Keratinocyte (primary cell): ENCODE data around the gene ADGRA1. TPM values are rescaled to one million over a fixed set of nuclear protein-coding genes. Genes with fewer than 3 reads are reported as not detected.

Experiments used
- DNase-seq: peaks from one replicate; pipeline ENCODE4 v3.0.0-alpha.2; 2011; ENCODE audit warnings: low read depth, missing footprints, low spot score
- FAIRE-seq: peaks from 2 replicates; lab custom pipeline; 2011; peaks lifted over from hg19 to GRCh38; lab: Jason Lieb, UNC
- H2AFZ ChIP-seq: 2 replicates; pipeline ENCODE4 v1.6.0; 2012; ENCODE audit warnings: low read length, control low read depth, inconsistent platforms; ENCODE audit not compliant: control insufficient read depth
- H3K27ac ChIP-seq: 2 replicates; pipeline ENCODE4 v1.5.1; 2011; ENCODE audit warnings: low read length; ENCODE audit not compliant: control insufficient read depth, insufficient read depth
- H3K27me3 ChIP-seq: 3 replicates; pipeline ENCODE4 v1.6.0; 2011; ENCODE audit warnings: low read length; ENCODE audit not compliant: control insufficient read depth, insufficient read depth; ENCODE audit errors: extremely low read depth
- H3K36me3 ChIP-seq, 2 experiments: 2 replicates in 1 of 2; 3 replicates in 1 of 2; pipeline ENCODE4 v1.5.1; 2011; ENCODE audit warnings: low read length in 2 of 2, mild to moderate bottlenecking in 1 of 2; ENCODE audit not compliant: control insufficient read depth in 2 of 2, insufficient read depth in 2 of 2; ENCODE audit errors: extremely low read depth in 1 of 2
- H3K4me1 ChIP-seq: 3 replicates; pipeline ENCODE4 v1.5.1; 2011; ENCODE audit warnings: low read length; ENCODE audit not compliant: control insufficient read depth, insufficient read depth; ENCODE audit errors: extremely low read depth
- H3K4me2 ChIP-seq: 3 replicates; pipeline ENCODE4 v1.6.0; 2011; ENCODE audit warnings: low read depth, low read length; ENCODE audit not compliant: control insufficient read depth, insufficient read depth; ENCODE audit errors: extremely low read depth
- H3K4me3 ChIP-seq, 3 experiments: fragments of 200-600 bp in 1 of 3; sonication (generic) in 1 of 3; 2 replicates in 2 of 3; 3 replicates in 1 of 3; pipeline ENCODE4 v1.5.1; 2011 to 2016; ENCODE audit warnings: low read length in 3 of 3, mild to moderate bottlenecking in 3 of 3, control low read depth in 2 of 3, inconsistent platforms in 1 of 3, low read depth in 1 of 3, mixed read lengths in 1 of 3, mixed run types in 1 of 3, moderate library complexity in 1 of 3; ENCODE audit not compliant: control insufficient read depth in 2 of 3, insufficient read depth in 2 of 3; ENCODE audit errors: extremely low read depth in 1 of 3
- H3K79me2 ChIP-seq: 2 replicates; pipeline ENCODE4 v1.6.0; 2012; ENCODE audit warnings: low read length; ENCODE audit not compliant: control insufficient read depth, insufficient read depth
- H3K9ac ChIP-seq: 3 replicates; pipeline ENCODE4 v1.6.0; 2011; ENCODE audit warnings: low read length; ENCODE audit not compliant: control insufficient read depth, insufficient read depth; ENCODE audit errors: extremely low read depth
- H3K9me1 ChIP-seq: 3 replicates; pipeline ENCODE4 v1.6.0; 2011; ENCODE audit warnings: low read length; ENCODE audit not compliant: control insufficient read depth, insufficient read depth; ENCODE audit errors: extremely low read depth
- H3K9me3 ChIP-seq: 2 replicates; pipeline ENCODE4 v1.5.1; 2012; ENCODE audit warnings: low read depth, low read length; ENCODE audit not compliant: control insufficient read depth
- H4K20me1 ChIP-seq: 3 replicates; pipeline ENCODE4 v1.6.0; 2011; ENCODE audit warnings: low read length; ENCODE audit not compliant: control insufficient read depth, insufficient read depth; ENCODE audit errors: extremely low read depth
- EZH2 ChIP-seq: IDR thresholded peaks from one replicate; pipeline ENCODE4 v1.6.1; 2012; ENCODE audit warnings: inconsistent platforms, mild to moderate bottlenecking, low read length, moderate library complexity
- dilution Hi-C: fragments of 300-500 bp; cut with MboI; formaldehyde crosslinking; loops from one replicate; pipeline ENCODE4 v1.7.0; 2020; ENCODE audit warnings: low sequenced_read_pairs; ENCODE audit not compliant: extremely low pct_ligation_motif_present
- polyA plus RNA-seq, 5 experiments: library from polyadenylated mRNA; depleted of rRNA in 3 of 5; stranded (reverse) in 3 of 5; stranded (forward) in 1 of 5; unstranded in 1 of 5; fragments of >200 nt; gene quantifications; 1 replicate in 1 of 5; 2 replicates in 3 of 5; 3 replicates in 1 of 5; pipeline versions ENCODE4 v1.2.1 to v1.2.3, GENCODE V29; 2011 to 2012; ENCODE audit warnings: missing spikeins in 2 of 5, low read depth in 1 of 5, low replicate concordance in 1 of 5
- TF ChIP-seq, protein P1 (sequence below), 3 experiments: IDR thresholded peaks in 1 of 3; conservative IDR thresholded peaks in 1 of 3; optimal IDR thresholded peaks in 1 of 3; 2 replicates in 2 of 3; 3 replicates in 1 of 3; pipeline versions ENCODE3 to v1.5.1; 2011; ENCODE audit warnings: low read length in 3 of 3, mild to moderate bottlenecking in 3 of 3, moderate library complexity in 2 of 3, control low read depth in 1 of 3, inconsistent platforms in 1 of 3; ENCODE audit not compliant: insufficient read depth in 2 of 3; ENCODE audit errors: extremely low read depth in 1 of 3

ADGRA1 gene
- polyA plus RNA-seq, 1 donor (not counting 4 experiments of a cell fraction or from before 2014, with no cell fraction given), result not detected

GRCh38 chr10:133060466-133060865 is 27.3 kb upstream of the ADGRA1 start:
- dilution Hi-C loops, result no loop called here
- Histone ChIP-seq H3K9ac (no peak overlapping the region), H3K27ac (no peak overlapping the region), H3K4me1 (no peaks in the 10 kb centered on the region), H3K9me3 (peaks cover 6% of the 10 kb centered on the region), H3K4me2 (no peak overlapping the region), H3K27me3 (no peaks in the 10 kb centered on the region), H3K36me3 (no peaks in the 10 kb centered on the region), H3K4me3 (no peak overlapping the region), H4K20me1 (no peaks in the 10 kb centered on the region), H3K79me2 (no peaks in the 10 kb centered on the region), H2AFZ (no peak overlapping the region), H3K9me1 (no peaks in the 10 kb centered on the region)
- DNase-seq (no peak), FAIRE-seq (no peak)
- TF ChIP-seq, protein P1, sequence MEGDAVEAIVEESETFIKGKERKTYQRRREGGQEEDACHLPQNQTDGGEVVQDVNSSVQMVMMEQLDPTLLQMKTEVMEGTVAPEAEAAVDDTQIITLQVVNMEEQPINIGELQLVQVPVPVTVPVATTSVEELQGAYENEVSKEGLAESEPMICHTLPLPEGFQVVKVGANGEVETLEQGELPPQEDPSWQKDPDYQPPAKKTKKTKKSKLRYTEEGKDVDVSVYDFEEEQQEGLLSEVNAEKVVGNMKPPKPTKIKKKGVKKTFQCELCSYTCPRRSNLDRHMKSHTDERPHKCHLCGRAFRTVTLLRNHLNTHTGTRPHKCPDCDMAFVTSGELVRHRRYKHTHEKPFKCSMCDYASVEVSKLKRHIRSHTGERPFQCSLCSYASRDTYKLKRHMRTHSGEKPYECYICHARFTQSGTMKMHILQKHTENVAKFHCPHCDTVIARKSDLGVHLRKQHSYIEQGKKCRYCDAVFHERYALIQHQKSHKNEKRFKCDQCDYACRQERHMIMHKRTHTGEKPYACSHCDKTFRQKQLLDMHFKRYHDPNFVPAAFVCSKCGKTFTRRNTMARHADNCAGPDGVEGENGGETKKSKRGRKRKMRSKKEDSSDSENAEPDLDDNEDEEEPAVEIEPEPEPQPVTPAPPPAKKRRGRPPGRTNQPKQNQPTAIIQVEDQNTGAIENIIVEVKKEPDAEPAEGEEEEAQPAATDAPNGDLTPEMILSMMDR (optimal IDR thresholded peaks at IDR 0.05 in 1 of 3, IDR thresholded peaks at IDR 0.05 in 1 of 3, conservative IDR thresholded peaks at IDR 0.05 in 1 of 3; ENCODE audit: extremely low read depth in 1 of 3, insufficient read depth in 2 of 3, low read length in 3 of 3), result no peak
- no peak for TF ChIP-seq EZH2

DNA sequence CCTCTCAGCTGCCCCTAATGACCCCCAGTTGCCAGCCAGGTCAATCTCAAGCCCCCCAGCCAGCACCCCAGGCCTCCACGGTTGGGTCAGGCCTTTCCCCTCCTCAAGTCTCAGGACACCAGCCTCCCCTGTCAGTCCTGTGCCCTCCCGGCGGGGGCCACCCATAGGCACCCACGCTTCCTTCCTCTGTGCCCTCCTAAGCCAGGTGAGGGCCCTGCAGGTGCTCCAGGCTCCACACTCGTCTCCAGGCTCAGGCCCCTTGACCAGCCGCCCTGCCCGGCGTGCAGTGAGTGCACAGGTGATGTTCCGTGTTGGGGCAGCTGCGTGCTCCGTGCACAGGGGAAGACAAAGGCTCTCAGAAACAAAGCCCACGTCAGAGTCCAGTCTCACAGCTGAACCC is 26.8 kb upstream of the ADGRA1 start:
- H3K9me1 ChIP-seq, result no peaks in the 10 kb centered on the region
- no peak overlapping the region for H2AFZ ChIP-seq
- no peak overlapping the region for H3K4me2 ChIP-seq
- H3K4me3 ChIP-seq, result no peak overlapping the region
- H3K27me3 ChIP-seq, result no peaks in the 10 kb centered on the region
- no peak overlapping the region for H3K27ac ChIP-seq
- TF ChIP-seq, protein P1 (optimal IDR thresholded peaks at IDR 0.05 in 1 of 3, IDR thresholded peaks at IDR 0.05 in 1 of 3, conservative IDR thresholded peaks at IDR 0.05 in 1 of 3; ENCODE audit: extremely low read depth in 1 of 3, insufficient read depth in 2 of 3, low read length in 3 of 3), result no peak
- no peak for TF ChIP-seq EZH2
- no peaks in the 10 kb centered on the region for H3K36me3 ChIP-seq
- FAIRE-seq, result no peak
- peaks cover 6% of the 10 kb centered on the region for H3K9me3 ChIP-seq
- no peak overlapping the region for H3K9ac ChIP-seq
- DNase-seq, result no peak
- no peaks in the 10 kb centered on the region for H3K79me2 ChIP-seq
- dilution Hi-C loops, result no loop called here
- no peaks in the 10 kb centered on the region for H4K20me1 ChIP-seq
- no peaks in the 10 kb centered on the region for H3K4me1 ChIP-seq
